Myocyte (in vitro differentiated cells): ENCODE data around the gene TUBA3C. TPM values are rescaled to one million over a fixed set of nuclear protein-coding genes. Genes with fewer than 3 reads are reported as not detected.

Source experiments
- DNase-seq: peaks from one replicate; pipeline ENCODE4 v3.0.0-alpha.2; 2012; ENCODE audit warnings: low read depth
- total RNA-seq: library from RNA; depleted of rRNA; stranded (reverse); fragments of >200 nt; gene quantifications from 2 replicates; pipeline ENCODE4 v1.2.3, GENCODE V29; 2014

TUBA3C gene
- total RNA-seq, 1 donor from 2014 or later = not detected

GRCh38 chr13:19169496-19169895 lies 12.1 kb downstream of the TUBA3C start:
- no peak for DNase-seq

- DNase-seq = no peak
Measured at GRCh38 chr13:19161308-19161707, 20.3 kb downstream of the TUBA3C start.

- DNase-seq = no peak
Measured at GRCh38 chr13:19159761-19160420, 21.7 kb downstream of the TUBA3C start.

- DNase-seq = no peak
Measured at GRCh38 chr13:19159181-19159580, 22.4 kb downstream of the TUBA3C start.

- DNase-seq = no peak
Measured at GRCh38 chr13:19158526-19159174, 23.0 kb downstream of the TUBA3C start.

GRCh38 chr13:19158006-19158405 lies 23.6 kb downstream of the TUBA3C start:
- DNase-seq = no peak

- DNase-seq = no peak
Measured at GRCh38 chr13:19157461-19157860, 24.2 kb downstream of the TUBA3C start.

GRCh38 chr13:19156013-19156825 lies 25.4 kb downstream of the TUBA3C start:
- no peak for DNase-seq

GRCh38 chr13:19155321-19155861 lies 26.2 kb downstream of the TUBA3C start:
- DNase-seq = no peak

- DNase-seq = no peak
Measured at GRCh38 chr13:19154843-19155242, 26.8 kb downstream of the TUBA3C start.

GRCh38 chr13:19153782-19154450 lies 27.7 kb downstream of the TUBA3C start:
- DNase-seq = no peak

GRCh38 chr13:19152403-19152802 lies 29.2 kb downstream of the TUBA3C start:
- DNase-seq = no peak

GRCh38 chr13:19151581-19152263 lies 29.9 kb downstream of the TUBA3C start:
- no peak for DNase-seq

GRCh38 chr13:19150712-19151228 lies 30.9 kb downstream of the TUBA3C start:
- no peak for DNase-seq

GRCh38 chr13:19150226-19150625 lies 31.4 kb downstream of the TUBA3C start:
- no peak for DNase-seq

- no peak for DNase-seq
Measured at GRCh38 chr13:19148561-19148960, 33.1 kb downstream of the TUBA3C start.
